ENCODE results near the gene PDE3B. TPM values are rescaled to one million over a fixed set of nuclear protein-coding genes. Genes with fewer than 3 reads are reported as not detected.

The PDE3B gene
- total and polyA plus RNA-seq, 9 of the 15 experiments (the other 6 are each of a cell fraction or from before 2014, with no cell fraction given), result 2.3 to 22.5 (median 12.2) TPM

DNA sequence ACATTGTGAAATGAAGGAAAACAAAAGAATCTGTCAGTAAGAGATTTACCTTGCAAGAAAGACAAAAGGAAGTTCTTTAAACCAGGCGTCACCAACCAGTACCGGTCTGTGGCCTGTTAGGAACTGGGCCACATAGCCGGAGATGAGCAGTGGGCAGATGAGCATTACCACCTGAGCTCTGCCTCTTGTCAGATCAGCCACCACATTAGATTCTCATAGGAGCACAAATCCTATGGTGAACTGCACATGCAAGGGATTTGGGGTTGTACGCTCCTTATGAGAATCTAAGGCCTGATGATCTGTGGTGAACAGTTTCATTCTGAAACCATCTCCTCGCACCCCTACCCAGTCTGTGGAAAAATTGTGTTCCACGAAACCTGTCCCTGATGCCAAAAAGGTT lies 140.2 kb downstream of the PDE3B start:
- in situ Hi-C loops (cut with MboI), result no loop called here
- 94% methylated on average over 6 of the region's 6 CpGs for WGBS (ENCODE audit: insufficient coverage, low coverage, missing lambda C conversion rate)
- ATAC-seq, result no peak
- ChIA-PET CTCF (ENCODE audit: low intra/inter-chr PET ratio) (no interaction called here), POLR2A (no interaction called here)
- TF ChIP-seq ETS2 (tag; IDR thresholded peaks at IDR 0.05; ENCODE audit: borderline replicate concordance, poor library complexity, severe bottlenecking) (no peak), ZNF212 (CRISPR knock-in tag; IDR thresholded peaks at IDR 0.05) (no peak), DACH1 (IDR thresholded peaks at IDR 0.05; ENCODE audit: partially characterized antibody) (no peak), RBM17 (IDR thresholded peaks at IDR 0.05; ENCODE audit: borderline replicate concordance, low read depth, low read length) (no peak), SIN3A (IDR thresholded peaks at IDR 0.05; ENCODE audit: borderline replicate concordance in 2 of 2, control insufficient read depth in 1 of 2, low read depth in 2 of 2, low read length in 2 of 2) (no peak), ZNF24 (IDR thresholded peaks at IDR 0.05) (no peak), ZNF174 (CRISPR knock-in tag; IDR thresholded peaks at IDR 0.05) (no peak)
- TF ChIP-seq, protein P1, sequence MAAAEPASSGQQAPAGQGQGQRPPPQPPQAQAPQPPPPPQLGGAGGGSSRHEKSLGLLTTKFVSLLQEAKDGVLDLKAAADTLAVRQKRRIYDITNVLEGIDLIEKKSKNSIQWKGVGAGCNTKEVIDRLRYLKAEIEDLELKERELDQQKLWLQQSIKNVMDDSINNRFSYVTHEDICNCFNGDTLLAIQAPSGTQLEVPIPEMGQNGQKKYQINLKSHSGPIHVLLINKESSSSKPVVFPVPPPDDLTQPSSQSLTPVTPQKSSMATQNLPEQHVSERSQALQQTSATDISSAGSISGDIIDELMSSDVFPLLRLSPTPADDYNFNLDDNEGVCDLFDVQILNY (CRISPR knock-in tag; IDR thresholded peaks at IDR 0.05), result no peak
- TF ChIP-seq, protein P2, sequence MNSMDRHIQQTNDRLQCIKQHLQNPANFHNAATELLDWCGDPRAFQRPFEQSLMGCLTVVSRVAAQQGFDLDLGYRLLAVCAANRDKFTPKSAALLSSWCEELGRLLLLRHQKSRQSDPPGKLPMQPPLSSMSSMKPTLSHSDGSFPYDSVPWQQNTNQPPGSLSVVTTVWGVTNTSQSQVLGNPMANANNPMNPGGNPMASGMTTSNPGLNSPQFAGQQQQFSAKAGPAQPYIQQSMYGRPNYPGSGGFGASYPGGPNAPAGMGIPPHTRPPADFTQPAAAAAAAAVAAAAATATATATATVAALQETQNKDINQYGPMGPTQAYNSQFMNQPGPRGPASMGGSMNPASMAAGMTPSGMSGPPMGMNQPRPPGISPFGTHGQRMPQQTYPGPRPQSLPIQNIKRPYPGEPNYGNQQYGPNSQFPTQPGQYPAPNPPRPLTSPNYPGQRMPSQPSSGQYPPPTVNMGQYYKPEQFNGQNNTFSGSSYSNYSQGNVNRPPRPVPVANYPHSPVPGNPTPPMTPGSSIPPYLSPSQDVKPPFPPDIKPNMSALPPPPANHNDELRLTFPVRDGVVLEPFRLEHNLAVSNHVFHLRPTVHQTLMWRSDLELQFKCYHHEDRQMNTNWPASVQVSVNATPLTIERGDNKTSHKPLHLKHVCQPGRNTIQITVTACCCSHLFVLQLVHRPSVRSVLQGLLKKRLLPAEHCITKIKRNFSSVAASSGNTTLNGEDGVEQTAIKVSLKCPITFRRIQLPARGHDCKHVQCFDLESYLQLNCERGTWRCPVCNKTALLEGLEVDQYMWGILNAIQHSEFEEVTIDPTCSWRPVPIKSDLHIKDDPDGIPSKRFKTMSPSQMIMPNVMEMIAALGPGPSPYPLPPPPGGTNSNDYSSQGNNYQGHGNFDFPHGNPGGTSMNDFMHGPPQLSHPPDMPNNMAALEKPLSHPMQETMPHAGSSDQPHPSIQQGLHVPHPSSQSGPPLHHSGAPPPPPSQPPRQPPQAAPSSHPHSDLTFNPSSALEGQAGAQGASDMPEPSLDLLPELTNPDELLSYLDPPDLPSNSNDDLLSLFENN (IDR thresholded peaks at IDR 0.05; ENCODE audit: low read depth in 2 of 2, low read length in 2 of 2), result no peak
- no TSS peak for BruUV-seq (replicated peaks)
- FAIRE-seq, result no peak
- Histone ChIP-seq H3K9me3 (replicated peaks; ENCODE audit: control insufficient read depth, insufficient read depth, low read depth, low read length) (no peaks in the 10 kb centered on the region), H3K27ac (ENCODE audit: extremely low read depth, low read depth, low read length) (no peak overlapping the region), H3K9ac (ENCODE audit: insufficient read depth in 1 of 2, low read depth in 2 of 2, low read length in 2 of 2) (no peak overlapping the region), H2AFZ (ENCODE audit: low read depth, low read length) (no peak overlapping the region), H3K4me1 (replicated peaks in 1 of 2; ENCODE audit: control insufficient read depth in 2 of 2, insufficient read depth in 2 of 2, low read length in 2 of 2) (no peaks in the 10 kb centered on the region), H3K36me3 (ENCODE audit: control insufficient read depth, insufficient read depth, low read length) (peaks cover 4% of the 10 kb centered on the region; the same call in 1 of the 3 replicates), H3K4me2 (ENCODE audit: insufficient read depth, low read length) (no peak overlapping the region), H3K4me3 (no peak overlapping the region), H4K20me1 (replicated peaks; ENCODE audit: control insufficient read depth, insufficient read depth, low read length) (no peaks in the 10 kb centered on the region), H3K79me2 (ENCODE audit: control insufficient read depth, insufficient read depth, low read length) (no peaks in the 10 kb centered on the region), H3K9me1 (ENCODE audit: control insufficient read depth, insufficient read depth, low read length) (no peaks in the 10 kb centered on the region), H3K27me3 (ENCODE audit: control insufficient read depth in 2 of 2, insufficient read depth in 2 of 2, low read length in 2 of 2) (no peaks in the 10 kb centered on the region)
- intact Hi-C loops (cut with micrococcal nuclease), result no loop called here
- no peak for DNase-seq (ENCODE audit: extremely low read depth in 1 of 4, low spot score in 3 of 4)

Data from K562 (cell line).